ENCODE results near the gene MYO1A.
"Not testable (repeated sequence)": the region's sequence is repeated elsewhere in the genome, so short reads cannot be mapped to it uniquely, and the experiment has no call there.

The MYO1A gene

DNA sequence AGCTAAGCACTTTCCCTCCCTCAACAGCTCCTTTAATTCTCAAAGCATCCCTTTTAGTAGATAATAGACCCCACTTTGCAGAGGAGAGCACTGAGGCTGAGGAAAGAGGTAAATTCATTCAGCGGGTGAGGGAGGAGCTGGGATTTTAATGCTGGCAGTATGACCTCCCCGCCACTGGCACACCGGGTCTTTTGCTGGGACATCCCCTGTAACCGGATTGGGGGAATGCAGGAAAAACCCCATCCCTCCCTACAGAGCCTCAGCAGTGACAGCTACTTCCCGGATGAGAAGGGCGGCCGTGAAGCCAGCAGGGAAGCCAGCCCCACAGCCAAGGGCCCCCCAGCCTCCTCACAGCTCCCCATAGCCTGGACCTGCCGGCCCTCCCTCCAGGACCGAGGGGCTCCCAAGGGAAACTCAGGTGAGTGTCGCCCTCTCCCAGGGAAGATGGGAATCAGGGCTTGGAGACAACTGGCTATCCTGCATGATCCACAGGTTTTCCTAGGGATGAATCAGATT is 55.6 kb downstream of the MYO1A start:
- DNase-seq (ENCODE audit: low read depth in 3 of 3): no peak

DNA sequence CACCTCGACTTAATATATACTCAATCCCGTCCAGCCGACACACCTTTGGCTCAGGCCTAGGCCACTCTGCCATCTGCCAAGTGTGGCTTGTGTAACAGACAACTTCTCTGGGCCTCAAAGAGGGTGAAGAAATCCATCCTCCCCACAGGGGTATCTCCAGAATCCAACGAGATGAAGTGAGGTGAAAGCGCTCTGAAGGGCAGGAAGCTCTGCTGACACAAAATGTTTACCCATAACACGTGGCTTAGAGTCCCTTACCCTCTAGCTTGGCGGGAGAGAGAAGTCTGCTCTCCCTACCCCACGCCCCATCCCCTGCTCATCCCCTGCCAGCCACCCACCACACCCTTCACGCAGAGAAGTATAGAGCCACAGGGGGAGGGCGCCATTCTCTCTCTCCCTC is 56.6 kb downstream of the MYO1A start:
- no peak for DNase-seq (ENCODE audit: low read depth in 3 of 3)

DNA sequence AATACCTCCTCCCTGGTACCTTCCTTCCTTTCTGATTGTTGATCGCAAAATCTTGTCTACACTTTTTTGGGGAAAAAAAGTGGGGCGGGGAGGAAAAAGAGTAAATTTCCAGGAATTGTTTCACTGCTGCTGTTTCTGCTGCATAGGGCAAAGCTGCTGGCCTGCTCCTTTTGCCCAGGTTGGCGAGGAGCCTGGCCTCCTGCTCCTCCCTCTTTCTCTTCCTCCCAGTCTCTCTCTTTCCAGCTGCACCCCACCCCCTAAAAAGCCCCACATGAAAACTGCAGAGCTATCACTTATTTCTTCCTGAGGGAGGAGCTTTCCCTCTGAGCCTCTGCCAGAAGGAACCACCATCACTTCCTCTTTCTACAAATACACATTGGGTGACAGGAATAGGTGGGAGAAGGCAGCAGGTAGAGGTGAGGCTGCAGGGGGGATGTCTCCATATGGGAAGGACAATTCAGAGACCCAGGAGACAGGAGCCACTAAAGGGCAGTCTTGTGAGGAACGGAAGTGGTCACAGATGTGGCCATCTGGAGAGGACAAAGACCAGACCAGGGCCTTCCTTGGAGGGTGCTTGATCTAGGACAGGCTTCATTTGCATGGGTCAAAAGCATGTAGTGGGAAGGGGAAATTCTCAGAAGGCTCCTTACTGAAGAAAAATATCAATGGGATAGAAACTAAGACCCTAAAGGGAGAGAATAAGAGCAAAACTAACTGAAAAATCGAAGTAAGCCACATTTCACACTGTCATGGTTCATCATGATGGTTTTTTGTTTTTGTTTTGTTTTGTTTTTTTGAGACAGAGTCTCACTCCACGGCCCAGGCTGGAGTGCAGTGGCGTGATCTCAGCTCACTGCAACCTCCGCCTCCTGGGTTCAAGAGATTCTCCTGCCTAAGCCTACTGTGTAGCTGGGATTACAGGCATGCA is 58.3 kb downstream of the MYO1A start:
- no peak for DNase-seq (ENCODE audit: low read depth in 3 of 3)

DNA sequence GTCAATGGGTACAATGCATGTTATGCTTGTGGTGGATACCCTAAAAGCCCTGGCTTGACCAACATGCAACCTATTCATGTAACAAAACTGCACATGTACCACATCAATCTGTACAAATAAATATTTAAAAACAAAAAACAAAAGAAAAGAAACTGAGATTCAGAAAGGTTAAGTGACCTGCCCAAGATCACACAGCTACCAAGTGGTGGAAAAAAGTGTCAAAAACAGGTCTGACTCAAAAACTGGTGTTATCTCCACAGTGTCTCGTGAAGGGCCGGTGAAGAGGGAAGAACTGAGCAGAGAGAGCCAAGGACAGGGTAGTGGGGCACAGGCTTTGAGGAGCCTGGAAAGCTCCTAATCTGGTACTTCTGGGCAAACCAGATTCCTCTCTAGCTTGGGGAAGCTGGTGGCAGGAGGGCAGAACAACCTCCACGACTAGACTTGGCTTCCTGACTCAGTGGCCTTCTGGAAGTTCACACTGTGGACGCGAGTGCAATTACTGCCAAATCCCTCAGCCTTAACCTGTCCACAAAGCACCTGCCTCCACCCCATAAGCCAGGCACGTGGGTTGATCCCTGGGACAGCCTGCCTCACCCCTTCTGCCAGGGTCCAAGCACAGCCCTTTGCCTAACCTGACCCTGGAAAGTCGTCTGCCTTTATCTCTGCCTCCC is 59.1 kb downstream of the MYO1A start:
- no peak for DNase-seq (ENCODE audit: low read depth in 3 of 3)

DNA sequence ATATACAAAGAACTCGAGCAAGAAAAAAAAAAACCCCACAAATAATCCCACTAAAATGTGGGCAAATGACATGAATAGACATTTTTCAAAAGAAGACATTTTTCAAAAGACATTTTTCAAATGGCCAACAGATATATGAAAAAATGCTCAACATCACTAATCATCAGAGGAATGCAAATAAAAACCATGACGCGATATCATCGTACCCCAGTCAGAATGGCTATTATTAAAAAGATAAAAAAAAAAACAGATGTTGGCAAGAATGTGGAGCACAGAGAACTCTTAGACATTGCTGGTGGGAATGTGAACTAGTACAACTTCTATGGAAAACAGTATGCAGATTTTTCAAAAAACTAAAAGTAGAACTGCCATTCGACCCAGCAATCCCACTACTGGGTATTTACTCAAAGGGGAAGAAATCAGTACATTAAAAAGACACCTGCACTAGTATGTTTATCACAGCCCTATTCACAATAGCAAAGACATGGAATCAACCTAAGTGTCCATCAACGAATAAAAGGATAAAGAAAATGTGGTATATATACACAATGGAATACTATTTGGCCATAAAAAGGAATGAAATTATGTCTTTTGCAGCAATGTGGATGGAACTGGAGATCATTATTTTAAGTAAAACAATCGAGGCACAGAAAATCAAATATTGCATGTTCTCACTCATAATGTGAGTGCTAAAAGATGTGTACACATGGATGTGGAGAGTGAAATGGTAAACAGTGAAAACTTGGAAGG is 59.9 kb downstream of the MYO1A start:
- no peak for DNase-seq (ENCODE audit: low read depth in 3 of 3)

DNA sequence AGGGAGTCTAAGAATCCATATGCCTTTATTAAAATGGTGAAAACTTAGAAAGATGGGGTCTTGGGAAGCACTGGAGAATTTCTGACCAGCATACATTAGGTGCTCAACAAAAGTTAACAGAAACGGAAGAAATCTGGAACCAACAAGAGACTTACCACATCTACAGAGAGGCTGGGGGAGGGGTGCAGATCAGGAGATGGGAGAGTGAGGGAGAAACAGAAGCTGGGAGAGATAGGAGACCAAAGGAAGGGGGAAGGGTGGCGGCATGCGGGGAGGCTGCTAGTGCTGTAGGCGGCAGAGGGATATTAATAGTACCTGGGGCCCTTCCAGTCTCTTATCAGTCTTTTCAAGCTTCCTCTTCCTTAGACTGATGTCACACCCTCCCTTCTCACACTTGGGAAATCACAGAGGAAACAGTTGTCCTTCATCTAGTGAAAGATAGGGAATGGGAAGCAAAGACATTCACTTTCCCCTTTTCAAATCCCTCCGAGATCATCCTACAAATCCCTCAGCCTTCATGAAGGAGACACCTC is 61.7 kb downstream of the MYO1A start:
- no peak for DNase-seq (ENCODE audit: low read depth in 3 of 3)

DNA sequence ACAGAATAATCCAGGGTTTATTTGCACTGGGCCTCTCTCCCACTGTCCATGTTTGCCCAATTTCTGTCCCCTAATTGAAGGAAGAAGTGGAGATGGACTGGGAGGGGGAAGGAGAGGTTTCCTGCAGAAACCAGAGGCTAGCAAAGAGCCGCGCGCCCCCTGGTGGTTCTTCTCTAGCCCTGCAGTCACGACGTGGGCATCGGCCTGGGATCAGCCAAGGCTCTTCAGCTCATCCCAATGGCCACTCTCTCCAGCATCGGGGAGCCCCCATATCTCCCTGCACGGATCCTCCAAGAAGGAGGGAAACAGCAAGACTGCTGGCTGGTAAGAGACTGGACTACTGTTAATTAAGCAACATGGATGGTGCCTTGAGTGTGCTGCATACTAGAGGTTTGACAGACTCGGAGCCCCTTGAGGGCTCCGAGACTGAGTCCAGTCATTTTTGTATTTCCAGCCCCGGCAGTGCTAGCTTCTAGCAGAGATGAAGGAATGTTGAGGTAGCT is 62.3 kb downstream of the MYO1A start:
- DNase-seq (ENCODE audit: low read depth in 3 of 3): peak; percentile 51 to 68 (median 54)

DNA sequence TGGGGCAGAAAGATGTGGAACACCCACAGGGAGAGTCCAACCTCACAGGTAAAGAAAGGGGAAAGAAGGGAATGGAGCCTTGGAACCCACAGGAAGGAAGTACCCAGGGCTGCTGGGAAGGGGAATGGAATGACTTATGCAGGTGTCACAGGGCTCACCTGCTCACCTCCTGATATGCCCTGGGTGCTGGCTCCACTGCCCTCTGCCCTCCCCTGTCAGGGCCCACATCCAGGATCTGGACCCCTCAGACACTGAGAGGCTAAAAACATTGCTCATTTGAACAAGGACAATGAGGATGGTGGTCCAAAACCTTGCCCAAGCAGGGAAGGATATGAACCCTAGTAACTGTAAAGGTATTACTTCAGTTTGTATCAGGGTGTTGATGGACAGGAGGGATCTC is 62.9 kb downstream of the MYO1A start:
- no peak for DNase-seq (ENCODE audit: low read depth in 3 of 3)

DNA sequence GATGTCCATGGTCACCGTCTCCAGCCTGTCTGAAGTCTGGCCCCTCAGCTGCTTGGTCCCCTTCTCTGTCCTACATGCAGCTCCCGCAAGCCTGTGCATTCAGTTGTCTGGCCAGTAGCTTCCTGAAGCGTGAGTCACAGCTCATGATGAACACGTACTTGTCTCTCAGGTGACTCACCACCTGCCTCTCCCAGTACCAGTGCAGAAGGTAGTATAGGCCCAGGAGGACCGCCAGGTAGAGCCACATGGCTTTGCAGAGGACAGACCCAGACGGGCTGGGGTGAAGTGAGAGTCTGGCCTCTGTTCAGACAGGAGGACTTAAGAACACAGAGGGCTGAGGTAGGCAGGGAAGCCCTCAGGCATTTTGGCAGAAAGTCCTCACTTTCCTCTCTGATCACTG is 64.2 kb downstream of the MYO1A start:
- DNase-seq (ENCODE audit: low read depth in 3 of 3): not testable (repeated sequence)

DNA sequence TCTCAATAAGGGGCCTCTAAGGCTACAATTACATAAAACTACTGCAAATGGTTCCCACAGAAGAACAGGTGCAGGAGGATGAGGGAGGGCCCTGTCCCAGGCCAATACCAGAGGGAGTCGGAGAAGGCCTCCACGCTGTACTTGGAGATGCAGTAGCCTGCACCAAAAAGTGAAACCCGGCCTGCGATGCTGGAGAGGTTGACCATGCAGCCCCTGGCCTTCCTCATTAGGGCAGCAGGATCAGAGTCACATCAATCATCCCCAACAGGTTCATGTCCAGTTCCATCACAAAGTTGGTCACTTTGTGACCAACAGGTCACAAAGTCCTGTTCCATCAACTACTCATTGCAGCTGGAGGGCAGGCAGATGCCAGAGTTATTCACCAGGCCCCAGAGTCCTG is 66.5 kb downstream of the MYO1A start:
- no peak for DNase-seq (ENCODE audit: low read depth in 3 of 3)

DNA sequence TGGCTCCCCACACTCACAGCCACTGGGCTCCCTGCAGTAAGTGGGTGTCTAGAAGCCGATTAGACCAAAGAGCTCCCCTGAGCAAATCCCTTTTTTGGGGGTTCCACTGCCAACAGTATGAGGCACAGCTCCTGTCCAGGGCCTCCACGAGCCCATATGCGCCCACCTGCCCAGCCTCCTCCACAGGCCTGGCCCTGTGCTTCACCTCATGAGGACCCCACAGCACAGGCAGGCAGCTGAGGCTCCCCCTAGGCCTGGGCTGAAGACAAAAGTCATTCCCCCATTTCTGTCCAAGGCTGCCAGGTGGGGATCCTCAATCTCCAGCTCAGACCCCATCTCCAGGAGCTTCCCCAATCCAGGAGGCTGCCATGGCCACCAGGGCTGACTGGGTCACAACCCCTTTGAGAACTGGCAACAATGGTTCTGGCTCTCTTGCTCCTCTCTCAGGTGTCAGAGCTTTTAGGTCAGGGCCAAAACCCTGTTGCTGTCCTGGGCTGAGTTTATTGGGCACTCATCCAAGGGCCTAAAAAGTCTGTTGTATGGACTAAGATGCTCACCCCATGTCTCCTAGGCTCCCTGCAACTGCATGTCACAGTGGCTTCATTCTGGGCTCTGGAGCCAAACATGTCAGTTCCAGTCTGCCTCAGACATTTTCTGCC is 67.2 kb downstream of the MYO1A start:
- DNase-seq (ENCODE audit: low read depth in 3 of 3): not testable (repeated sequence)

DNA sequence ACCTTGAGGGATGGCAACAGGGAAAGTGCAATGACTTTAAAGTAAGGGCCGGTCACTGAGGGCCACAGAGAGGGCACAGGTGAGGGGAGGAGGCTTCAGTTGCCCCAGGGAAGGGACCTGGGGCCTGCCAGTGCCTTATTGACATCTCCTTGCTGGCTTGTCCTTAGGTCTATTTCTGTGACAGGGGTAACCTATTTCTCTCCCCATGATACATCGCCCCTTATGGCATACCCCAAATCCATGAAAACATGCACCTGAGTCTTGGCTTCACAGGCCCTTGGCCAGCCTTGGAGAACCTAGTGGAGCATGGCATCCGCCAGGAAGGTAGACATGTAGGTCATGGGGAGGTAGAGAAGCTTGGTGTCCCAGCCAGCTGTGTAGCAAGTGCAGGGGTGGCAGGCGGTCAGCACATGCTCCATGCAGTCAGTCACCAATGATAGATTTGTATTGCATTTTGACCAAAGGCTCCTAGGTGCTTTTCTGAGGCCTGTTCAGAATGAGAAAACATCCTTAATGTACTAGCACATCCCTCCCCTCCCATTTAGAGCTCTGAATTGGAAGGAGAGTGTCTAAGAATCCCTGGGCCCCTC is 68.9 kb downstream of the MYO1A start:
- no peak for DNase-seq (ENCODE audit: low read depth in 3 of 3)

DNA sequence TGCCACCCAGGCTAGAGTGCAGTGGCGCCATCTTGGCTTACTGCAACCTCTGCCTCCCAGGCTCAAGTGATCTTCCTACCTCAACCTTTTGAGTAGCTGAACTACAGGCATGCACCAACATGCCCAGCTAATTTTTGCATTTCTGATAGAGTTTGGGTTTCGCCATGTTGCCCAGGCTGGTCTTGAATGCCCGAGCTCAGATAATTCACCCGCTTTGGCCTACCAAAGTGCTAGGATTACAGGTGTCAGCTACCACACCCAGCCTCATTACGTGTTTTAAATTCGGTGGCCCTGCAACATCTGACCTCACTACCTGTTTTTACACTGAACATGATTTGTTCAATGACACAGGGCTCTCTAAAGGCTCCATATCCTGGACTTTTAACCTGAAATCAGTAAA is 69.7 kb downstream of the MYO1A start:
- DNase-seq (ENCODE audit: low read depth in 3 of 3): no peak

DNA sequence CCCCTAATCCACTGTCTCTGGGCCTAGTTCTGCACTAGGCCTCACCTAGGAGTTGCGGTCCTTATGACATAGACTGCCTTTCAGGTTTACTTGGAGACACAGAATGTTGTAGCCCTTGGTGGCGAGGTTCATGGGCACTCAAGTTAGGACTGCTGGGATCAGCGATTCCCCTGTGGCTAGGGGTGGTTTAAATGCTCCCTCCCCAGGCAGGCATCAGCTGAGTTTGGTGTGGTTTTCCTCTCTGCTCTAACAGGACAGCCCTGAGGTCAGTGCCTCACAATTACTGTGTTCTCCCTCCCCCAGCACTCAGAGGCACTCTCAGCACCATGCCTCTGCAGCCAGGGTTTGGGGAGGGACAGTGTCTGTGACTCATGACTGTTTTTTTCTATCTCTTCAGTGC is 70.3 kb downstream of the MYO1A start:
- no peak for DNase-seq (ENCODE audit: low read depth in 3 of 3)
